ENCODE data around the gene CFAP46. TPM values are rescaled to one million over a fixed set of nuclear protein-coding genes. Genes with fewer than 3 reads are reported as not detected.

The CFAP46 gene
- total RNA-seq, 4 donors from 2014 or later = under 0.01 to 1.3 (median 0.28) TPM

- Histone ChIP-seq H3K36me3 (no peaks in the 10 kb centered on the region), H3K4me3 (no peak overlapping the region), H3K4me1 (peaks cover 0 to 10% (median 2%) of the 10 kb centered on the region in 4 donors), H3K27me3 (peaks cover 0 to 64% (median 3%) of the 10 kb centered on the region in 4 donors), H3K9me3 (peaks cover 0 to 36% (median 16%) of the 10 kb centered on the region in 4 donors), H3K27ac (replicated peaks in 1 of 4) (no peak overlapping the region)
- intact Hi-C loops (cut with DNase I) = no loop called here
- no peak for DNase-seq (ENCODE audit: extremely low spot score)
- WGBS = 86% methylated on average over 29 of the region's 45 CpGs
- TF ChIP-seq, protein P1, sequence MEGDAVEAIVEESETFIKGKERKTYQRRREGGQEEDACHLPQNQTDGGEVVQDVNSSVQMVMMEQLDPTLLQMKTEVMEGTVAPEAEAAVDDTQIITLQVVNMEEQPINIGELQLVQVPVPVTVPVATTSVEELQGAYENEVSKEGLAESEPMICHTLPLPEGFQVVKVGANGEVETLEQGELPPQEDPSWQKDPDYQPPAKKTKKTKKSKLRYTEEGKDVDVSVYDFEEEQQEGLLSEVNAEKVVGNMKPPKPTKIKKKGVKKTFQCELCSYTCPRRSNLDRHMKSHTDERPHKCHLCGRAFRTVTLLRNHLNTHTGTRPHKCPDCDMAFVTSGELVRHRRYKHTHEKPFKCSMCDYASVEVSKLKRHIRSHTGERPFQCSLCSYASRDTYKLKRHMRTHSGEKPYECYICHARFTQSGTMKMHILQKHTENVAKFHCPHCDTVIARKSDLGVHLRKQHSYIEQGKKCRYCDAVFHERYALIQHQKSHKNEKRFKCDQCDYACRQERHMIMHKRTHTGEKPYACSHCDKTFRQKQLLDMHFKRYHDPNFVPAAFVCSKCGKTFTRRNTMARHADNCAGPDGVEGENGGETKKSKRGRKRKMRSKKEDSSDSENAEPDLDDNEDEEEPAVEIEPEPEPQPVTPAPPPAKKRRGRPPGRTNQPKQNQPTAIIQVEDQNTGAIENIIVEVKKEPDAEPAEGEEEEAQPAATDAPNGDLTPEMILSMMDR (IDR thresholded peaks at IDR 0.05) = no peak
- no peak for TF ChIP-seq EP300 (IDR thresholded peaks at IDR 0.05)
- no peak for TF ChIP-seq POLR2AphosphoS5 (IDR thresholded peaks at IDR 0.05)
- TF ChIP-seq POLR2A (IDR thresholded peaks at IDR 0.05; ENCODE audit: low read depth) = no peak
Observed at GRCh38 chr10:132858121-132859081, 84.0 kb downstream of the CFAP46 start.

DNA sequence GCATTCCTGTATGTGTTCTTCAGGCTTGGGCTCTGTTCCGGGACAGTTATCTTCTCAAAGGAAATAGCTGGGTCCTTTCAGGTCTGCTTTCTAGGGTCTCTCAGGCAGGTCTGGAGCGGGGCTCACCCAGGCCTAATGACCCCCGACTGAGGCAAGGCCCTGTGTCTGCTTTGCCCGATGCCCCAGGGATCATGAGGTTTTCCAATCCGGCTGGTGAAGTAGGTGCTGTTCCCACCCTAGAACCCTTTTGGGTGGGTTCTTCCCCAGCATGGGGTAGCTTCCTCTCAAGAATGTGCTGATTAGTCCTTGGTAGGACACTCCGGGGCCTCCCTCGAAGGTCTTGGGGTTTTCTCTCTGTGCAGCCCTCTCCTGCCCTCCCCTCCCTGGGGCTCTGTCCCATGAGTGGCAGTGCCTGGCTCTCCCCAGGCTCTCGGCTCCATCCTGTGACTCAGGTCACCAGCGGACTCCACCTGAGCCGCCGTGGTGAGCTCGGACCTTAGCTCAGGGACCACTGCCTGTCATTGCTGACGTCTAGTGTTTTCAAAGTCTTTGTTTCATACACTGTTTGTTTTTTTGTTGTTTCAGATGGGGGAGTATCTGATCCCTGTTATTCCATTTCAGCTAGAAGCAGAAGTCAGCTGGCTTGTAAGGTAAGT, 85.4 kb downstream of the CFAP46 start:
- Histone ChIP-seq H3K4me1 (no peaks in the 10 kb centered on the region), H3K27me3 (peaks cover 0 to 50% (median 0%) of the 10 kb centered on the region in 4 donors), H3K36me3 (no peaks in the 10 kb centered on the region), H3K4me3 (no peak overlapping the region), H3K9me3 (peaks cover 0 to 36% (median 16%) of the 10 kb centered on the region in 4 donors), H3K27ac (replicated peaks in 1 of 4) (no peak overlapping the region)
- no peak for DNase-seq (ENCODE audit: extremely low spot score)
- 90% methylated on average over 11 of the region's 13 CpGs for WGBS
- intact Hi-C loops (cut with DNase I) = no loop called here
- TF ChIP-seq POLR2A (IDR thresholded peaks at IDR 0.05; ENCODE audit: low read depth) = no peak
- TF ChIP-seq POLR2AphosphoS5 (IDR thresholded peaks at IDR 0.05) = no peak
- no peak for TF ChIP-seq EP300 (IDR thresholded peaks at IDR 0.05)

DNA sequence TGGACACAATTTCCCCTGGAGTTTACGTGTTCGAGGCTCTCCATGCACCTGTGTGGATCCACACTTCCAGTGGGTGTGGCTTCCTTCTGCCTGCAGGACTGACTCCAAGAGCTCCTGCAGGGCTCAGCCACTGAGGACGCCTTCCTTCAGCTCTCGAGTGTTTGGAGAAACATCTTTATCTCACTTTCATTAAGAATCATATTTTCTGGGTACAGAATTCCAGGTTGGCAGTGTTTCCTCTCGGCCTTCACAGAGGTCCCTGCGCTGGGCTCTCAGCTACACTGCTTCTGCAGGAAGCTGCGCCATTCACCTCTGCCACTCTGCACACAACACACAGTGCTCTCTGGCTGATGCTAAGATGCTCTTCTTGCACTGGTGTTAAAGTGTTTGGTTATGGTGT, 86.5 kb downstream of the CFAP46 start:
- WGBS = 81% methylated on average over 7 of the region's 7 CpGs
- no peaks in the 10 kb centered on the region for H3K36me3 ChIP-seq

GRCh38 chr10:132851451-132851850, 90.9 kb downstream of the CFAP46 start:
- intact Hi-C loops (cut with DNase I) = no loop called here
- no peak for TF ChIP-seq POLR2AphosphoS5 (IDR thresholded peaks at IDR 0.05)
- no peak overlapping the region for H3K4me3 ChIP-seq
- H3K27me3 ChIP-seq = peaks cover 0 to 34% (median 2%) of the 10 kb centered on the region in 4 donors
- no peak for DNase-seq (ENCODE audit: extremely low spot score)
- WGBS = 95% methylated on average over 22 of the region's 22 CpGs
- H3K36me3 ChIP-seq = no peaks in the 10 kb centered on the region
- peaks cover 0 to 22% (median 10%) of the 10 kb centered on the region in 4 donors for H3K9me3 ChIP-seq
- H3K4me1 ChIP-seq = no peaks in the 10 kb centered on the region
- H3K27ac ChIP-seq (replicated peaks in 1 of 4) = no peak overlapping the region

More for the DNA sequence above, 86.5 kb downstream of the CFAP46 start:
- TF ChIP-seq POLR2AphosphoS5 (IDR thresholded peaks at IDR 0.05) = no peak
- TF ChIP-seq POLR2A (IDR thresholded peaks at IDR 0.05; ENCODE audit: low read depth) = no peak
- no peak for TF ChIP-seq EP300 (IDR thresholded peaks at IDR 0.05)
- TF ChIP-seq, protein P1 (IDR thresholded peaks at IDR 0.05) = no peak
- Histone ChIP-seq H3K27me3 (peaks cover 0 to 39% (median 0%) of the 10 kb centered on the region in 4 donors), H3K4me3 (no peak overlapping the region), H3K27ac (replicated peaks in 1 of 4) (no peak overlapping the region), H3K9me3 (peaks cover 0 to 36% (median 16%) of the 10 kb centered on the region in 4 donors), H3K4me1 (no peaks in the 10 kb centered on the region)
- no peak for DNase-seq (ENCODE audit: extremely low spot score)
- intact Hi-C loops (cut with DNase I) = no loop called here

DNA sequence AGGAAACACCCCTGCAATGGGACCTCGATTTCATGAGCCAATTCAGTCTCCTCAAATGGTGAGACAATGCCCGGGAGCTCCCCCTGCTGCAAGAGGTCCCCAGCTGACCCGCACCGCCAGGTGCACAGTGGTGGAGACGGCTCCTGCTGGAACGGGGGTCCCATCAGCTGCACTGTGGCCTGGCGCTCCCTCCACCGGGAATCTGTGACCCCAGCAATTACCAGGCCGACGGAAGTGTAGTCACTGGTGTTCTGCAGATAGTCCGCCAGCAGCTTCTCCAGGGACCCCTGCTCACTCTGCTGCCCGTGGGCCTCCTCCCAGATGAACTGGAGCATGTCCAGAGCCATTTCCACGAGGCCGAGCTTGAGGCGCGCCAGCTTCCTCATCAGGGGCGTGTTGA, 91.5 kb downstream of the CFAP46 start:
- Histone ChIP-seq H3K9me3 (peaks cover 0 to 18% (median 6%) of the 10 kb centered on the region in 4 donors), H3K27ac (replicated peaks in 1 of 4) (no peak overlapping the region), H3K27me3 (peaks cover 0 to 40% (median 2%) of the 10 kb centered on the region in 4 donors), H3K36me3 (no peaks in the 10 kb centered on the region), H3K4me3 (no peak overlapping the region), H3K4me1 (no peaks in the 10 kb centered on the region)
- intact Hi-C loops (cut with DNase I) = no loop called here
- DNase-seq (ENCODE audit: extremely low spot score) = no peak
- WGBS = 85% methylated on average over 11 of the region's 17 CpGs
- no peak for TF ChIP-seq EP300 (IDR thresholded peaks at IDR 0.05)
- TF ChIP-seq POLR2AphosphoS5 (IDR thresholded peaks at IDR 0.05) = no peak
- TF ChIP-seq, protein P1 (IDR thresholded peaks at IDR 0.05) = no peak
- TF ChIP-seq POLR2A (IDR thresholded peaks at IDR 0.05; ENCODE audit: low read depth) = no peak
